Liver (tissue), 3 donors: ENCODE data around the gene SORCS2.

Source experiments
- CTCF ChIP-seq: fragments of 150-350 bp; IDR thresholded peaks from 2 replicates; pipeline ENCODE4 v1.5.1; 2017; ENCODE audit warnings: improper control_type of control experiment, low read depth, low read length; ENCODE audit not compliant: missing input control
- FOXA2 ChIP-seq: IDR thresholded peaks from 2 replicates; pipeline ENCODE4 v1.6.1; 2016; ENCODE audit warnings: antibody characterized with exemption
- JUND ChIP-seq, 2 donors: IDR thresholded peaks; 2 replicates each; pipeline ENCODE4 v1.6.1; 2016; ENCODE audit warnings: antibody characterized with exemption in 2 of 2
- RAD21 ChIP-seq, 2 donors: IDR thresholded peaks; 2 replicates each; pipeline ENCODE4 v1.6.1; 2016; ENCODE audit warnings: antibody characterized with exemption in 2 of 2, mild to moderate bottlenecking in 2 of 2
- REST ChIP-seq: IDR thresholded peaks from 2 replicates; pipeline ENCODE4 v1.6.1; 2016; ENCODE audit warnings: antibody characterized with exemption, mild to moderate bottlenecking
- RXRA ChIP-seq, 2 donors: IDR thresholded peaks; 2 replicates each; pipeline ENCODE4 v1.6.1; 2017 to 2018; ENCODE audit warnings: antibody characterized with exemption in 2 of 2, mild to moderate bottlenecking in 1 of 2
- SP1 ChIP-seq: IDR thresholded peaks from 2 replicates; pipeline ENCODE4 v1.6.1; 2018; ENCODE audit warnings: antibody characterized with exemption, mild to moderate bottlenecking
- TAF1 ChIP-seq: conservative IDR thresholded peaks from 2 replicates; pipeline ENCODE4 v1.6.1; 2016; ENCODE audit warnings: antibody characterized with exemption, mild to moderate bottlenecking
- YY1 ChIP-seq: IDR thresholded peaks from 2 replicates; pipeline ENCODE4 v1.6.1; 2016; ENCODE audit warnings: antibody characterized with exemption, mild to moderate bottlenecking
- donor health status: healthy.
- donor health status: healthy.

- TF ChIP-seq RXRA (IDR thresholded peaks at IDR 0.05) (no peak), CTCF (no peak), TAF1 (no peak), YY1 (no peak), REST (no peak), SP1 (no peak), FOXA2 (no peak), JUND (IDR thresholded peaks at IDR 0.05) (no peak), RAD21 (IDR thresholded peaks at IDR 0.05) (no peak)
Observed at GRCh38 chr4:7673121-7673520, 480.8 kb downstream of the SORCS2 start.
